HG02610 (cell line): Measurements from ENCODE around the gene PTH1R.

ENCODE experiments used
- ATAC-seq: cut with Tn5 transposase; IDR thresholded peaks from one replicate; pipeline ENCODE4 v1.9.1; 2021; ENCODE audit warnings: mild to moderate bottlenecking, moderate library complexity; ENCODE audit not compliant: unreplicated experiment

Gene PTH1R

GRCh38 chr3:46881596-46882376, 4.3 kb downstream of the PTH1R start:
- ATAC-seq: no peak

- ATAC-seq: no peak
These were observed 5.0 kb downstream of the PTH1R start for GRCh38 chr3:46882377-46883053.

- ATAC-seq: no peak
These were observed 5.7 kb downstream of the PTH1R start for GRCh38 chr3:46883054-46883829.

GRCh38 chr3:46883830-46884185, 6.3 kb downstream of the PTH1R start:
- no peak for ATAC-seq

DNA sequence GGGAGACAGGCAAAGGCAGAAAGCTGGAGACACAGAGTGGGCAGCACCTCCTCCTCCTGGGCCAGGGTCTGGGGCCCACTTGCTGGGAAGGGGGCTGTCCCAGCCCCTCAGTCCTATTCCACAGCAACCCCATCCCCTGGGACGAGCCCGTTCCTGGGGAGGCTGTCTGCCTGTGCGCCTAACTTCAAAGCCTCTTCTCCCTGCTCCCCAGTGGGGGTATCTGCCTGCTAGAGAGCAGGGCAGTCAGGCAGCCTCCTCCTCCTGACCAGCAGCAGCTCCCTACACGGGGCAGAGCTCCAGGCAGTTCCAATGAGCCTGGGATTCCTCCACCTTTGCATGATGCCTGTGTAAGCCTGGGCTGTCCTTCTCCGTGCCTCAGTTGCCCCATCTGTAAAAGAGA, 6.9 kb downstream of the PTH1R start:
- ATAC-seq: no peak

DNA sequence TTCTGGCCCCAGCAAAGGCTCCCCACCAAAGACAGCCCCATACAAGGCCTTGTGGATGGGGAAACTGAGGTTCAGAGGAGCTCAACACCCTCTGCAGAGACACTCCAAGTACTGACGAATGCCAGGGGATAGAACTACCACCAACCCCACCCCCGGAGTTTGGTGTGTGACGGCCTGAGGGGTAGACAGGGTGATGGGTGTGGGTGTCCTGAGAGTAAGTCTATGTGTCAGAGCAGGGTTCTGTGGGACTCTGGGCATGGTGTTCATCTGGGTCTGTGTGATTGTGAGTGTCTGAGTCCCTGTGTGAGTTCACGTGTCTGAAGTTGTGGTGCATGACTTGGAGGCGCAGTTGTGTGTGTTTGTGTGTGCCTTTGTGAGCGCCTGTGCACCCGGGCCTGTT, 7.4 kb downstream of the PTH1R start:
- no peak for ATAC-seq

DNA sequence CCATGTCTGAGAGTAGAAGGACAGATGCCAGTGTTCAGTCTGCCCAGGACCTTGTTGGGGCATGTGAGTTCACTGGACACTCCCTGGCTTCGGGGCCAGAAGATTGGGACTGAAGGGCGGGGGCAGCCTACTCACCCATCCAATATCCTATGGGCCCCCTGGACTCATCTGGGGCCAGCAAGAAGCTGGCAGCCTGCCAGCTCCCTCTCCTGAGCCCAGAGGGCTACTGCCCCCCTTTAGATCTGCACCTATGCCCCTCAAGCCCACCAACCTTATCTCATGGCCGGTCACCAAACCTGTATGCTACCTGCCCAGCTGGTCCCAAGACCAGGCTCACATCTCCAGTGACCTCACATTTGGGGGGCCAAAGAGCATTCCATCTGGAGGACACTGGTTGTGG, 8.1 kb downstream of the PTH1R start:
- no peak for ATAC-seq

- ATAC-seq: no peak
These were observed 10.5 kb downstream of the PTH1R start for GRCh38 chr3:46887980-46888494.

- ATAC-seq: no peak
These were observed 11.2 kb downstream of the PTH1R start for GRCh38 chr3:46888705-46889104.

- no peak for ATAC-seq
These were observed 12.0 kb downstream of the PTH1R start for GRCh38 chr3:46889381-46890110.

DNA sequence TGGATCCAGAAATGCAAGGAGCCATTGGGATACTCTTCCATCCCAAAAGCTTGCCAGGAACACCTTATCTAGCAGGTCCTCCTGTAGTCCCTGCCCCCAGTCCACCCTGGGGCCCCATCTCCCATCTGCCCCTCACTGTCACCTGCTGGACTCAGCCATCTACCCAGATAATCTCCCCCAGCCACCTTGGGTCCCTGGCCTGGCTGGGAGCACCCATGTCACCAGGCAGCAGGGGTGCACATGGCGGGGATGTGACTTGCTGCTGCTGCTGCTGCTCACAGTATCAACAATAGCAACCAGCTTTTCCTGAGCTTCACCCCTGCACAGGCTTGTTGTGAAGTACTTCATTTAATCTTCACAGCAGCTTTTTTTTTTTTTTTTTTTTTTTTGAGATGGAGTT, 12.6 kb downstream of the PTH1R start:
- ATAC-seq: no peak

DNA sequence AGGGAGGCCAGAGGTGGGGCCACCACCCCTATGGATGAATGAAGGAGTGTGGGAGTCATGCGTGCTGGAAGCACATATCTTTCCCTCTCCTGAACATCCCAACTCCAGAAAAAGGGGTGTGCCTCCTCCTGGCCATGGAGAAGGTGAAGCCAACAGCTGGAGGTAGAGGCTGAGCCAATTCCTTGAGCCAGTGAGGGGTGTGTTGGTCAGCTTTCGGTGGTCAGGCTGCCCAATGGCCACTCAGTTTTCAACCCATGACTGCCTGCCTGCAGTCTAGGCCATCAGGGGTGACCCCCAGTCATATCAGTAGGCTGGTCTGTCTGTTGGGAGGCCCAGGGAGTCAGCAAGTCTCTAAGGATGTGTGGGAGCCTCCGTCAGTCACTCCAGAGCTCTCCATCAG, 13.6 kb downstream of the PTH1R start:
- no peak for ATAC-seq

GRCh38 chr3:46892285-46893145, 15.0 kb downstream of the PTH1R start:
- ATAC-seq: no peak

- ATAC-seq: no peak
These were observed 15.7 kb downstream of the PTH1R start for GRCh38 chr3:46893146-46893748.

GRCh38 chr3:46893763-46894162, 16.2 kb downstream of the PTH1R start:
- no peak for ATAC-seq

- ATAC-seq: no peak
These were observed 16.7 kb downstream of the PTH1R start for GRCh38 chr3:46894256-46894655.

GRCh38 chr3:46895204-46895660, 17.7 kb downstream of the PTH1R start:
- no peak for ATAC-seq

DNA sequence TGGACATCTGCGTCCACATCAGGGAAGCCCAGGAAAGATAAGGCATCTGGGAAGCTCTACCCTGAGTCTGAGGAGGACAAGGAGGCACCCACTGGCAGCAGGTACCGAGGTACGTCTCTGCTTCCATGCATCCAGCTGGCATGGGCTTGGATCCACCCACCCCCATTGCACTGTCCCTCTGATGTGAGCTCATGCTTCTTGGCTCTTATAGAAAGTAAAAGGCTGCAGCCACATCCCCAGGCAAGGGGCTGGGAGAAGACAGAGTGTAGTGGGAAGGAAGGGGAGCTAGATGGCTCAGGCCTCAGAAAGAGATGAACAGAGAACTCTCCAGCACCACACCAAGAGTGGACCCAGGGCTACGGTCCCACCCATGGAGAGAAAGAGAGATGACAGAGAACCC, 18.2 kb downstream of the PTH1R start:
- no peak for ATAC-seq

DNA sequence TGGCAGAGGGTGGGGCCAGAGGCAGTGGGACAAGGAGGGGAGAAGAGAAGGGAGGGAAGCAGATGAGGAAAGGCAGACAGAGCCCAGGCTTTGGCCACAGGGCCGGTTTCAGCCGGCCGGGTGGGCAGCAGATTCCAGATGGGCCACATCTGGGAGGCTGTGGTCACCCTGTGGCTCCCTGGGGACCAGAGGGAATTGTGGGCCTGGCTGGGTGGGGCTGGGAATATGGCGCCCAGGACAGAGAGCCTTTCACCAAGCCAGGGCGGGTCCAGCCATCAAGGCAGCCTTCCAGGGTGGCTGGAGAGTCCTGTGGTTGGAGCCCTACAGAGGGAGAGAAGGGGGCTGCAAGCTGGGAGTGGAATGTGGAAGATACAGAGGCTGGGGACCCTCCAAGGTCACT, 18.9 kb downstream of the PTH1R start:
- no peak for ATAC-seq

DNA sequence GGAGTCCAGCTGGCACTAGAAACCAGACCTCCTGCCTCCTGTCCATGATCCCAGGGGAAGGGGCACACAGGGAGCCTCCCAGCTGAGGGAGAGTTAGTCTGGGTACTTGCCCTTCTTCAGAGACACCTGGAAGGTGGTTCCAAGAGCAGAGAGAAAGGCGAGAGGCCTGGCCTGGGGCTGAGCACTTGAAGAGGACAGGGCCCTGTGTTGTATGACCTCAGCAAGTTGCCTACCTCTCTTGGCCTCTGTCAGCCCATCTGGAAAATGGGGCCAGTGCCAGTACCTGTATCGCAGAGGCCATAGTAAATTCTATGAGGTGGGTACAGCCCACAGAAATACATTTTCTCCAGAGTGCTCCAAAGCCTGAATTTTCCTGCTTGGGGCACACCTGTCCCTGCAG, 19.5 kb downstream of the PTH1R start:
- no peak for ATAC-seq
